IMR-90 (cell line): Measurements from ENCODE around the gene NSMCE3. TPM values are rescaled to one million over a fixed set of nuclear protein-coding genes. Genes with fewer than 3 reads are reported as not detected.

Experiments used
- ATAC-seq: fragments of 200-7000 bp; cut with Tn5 transposase; 2 replicates; pipeline ENCODE4 v1.9.1; 2020; ENCODE audit warnings: low read depth, mild to moderate bottlenecking, moderate library complexity
- BruUV-seq: library from RNA; stranded (reverse); fragments of 400-500 nt; replicated peaks from 2 replicates; lab custom pipeline; 2021; lab: Mats Ljungman, UMichigan
- CTCF ChIA-PET: fragments of 300-600 bp; formaldehyde crosslinking; extraction: SDS; loops from one replicate; lab custom pipeline; 2021; ENCODE audit warnings: antibody characterized with exemption; lab: Yijun Ruan, JAX
- POLR2A ChIA-PET: fragments of 300-600 bp; sonication (Branson Sonifier 250); formaldehyde crosslinking; loops from one replicate; lab custom pipeline; 2022; ENCODE audit warnings: antibody characterized with exemption; ENCODE audit not compliant: unreplicated experiment; lab: Charles Lee
- DNase-seq: peaks from one replicate; pipeline ENCODE4 v3.0.0; 2013
- H2AFZ ChIP-seq: replicated peaks from 2 replicates; pipeline ENCODE3; 2013; ENCODE audit warnings: low read length, mild to moderate bottlenecking; ENCODE audit not compliant: poor library complexity
- H2AK5ac ChIP-seq: 2 replicates; pipeline ENCODE4 v1.6.1; 2013; ENCODE audit warnings: low read depth, low read length, inconsistent platforms
- H2AK9ac ChIP-seq: replicated peaks from 2 replicates; pipeline ENCODE3; 2013; ENCODE audit warnings: mild to moderate bottlenecking, low read depth, low read length, moderate library complexity; ENCODE audit not compliant: poor library complexity
- H2BK120ac ChIP-seq: 2 replicates; pipeline ENCODE4 v1.6.1; 2013; ENCODE audit warnings: low read depth, low read length, inconsistent platforms
- H2BK15ac ChIP-seq: 3 replicates; pipeline ENCODE4 v1.6.1; 2013; ENCODE audit warnings: low read depth, low read length, inconsistent platforms
- H2BK20ac ChIP-seq: 2 replicates; pipeline ENCODE4 v1.6.1; 2013; ENCODE audit warnings: low read depth, mild to moderate bottlenecking, inconsistent platforms, low read length, moderate library complexity
- H2BK5ac ChIP-seq: 2 replicates; pipeline ENCODE4 v1.6.1; 2013; ENCODE audit warnings: mild to moderate bottlenecking, low read depth, low read length, inconsistent platforms; ENCODE audit not compliant: poor library complexity, severe bottlenecking
- H3K14ac ChIP-seq: replicated peaks from 2 replicates; pipeline ENCODE4 v1.6.1; 2013; ENCODE audit warnings: low read depth, low read length, inconsistent platforms
- H3K18ac ChIP-seq: 2 replicates; pipeline ENCODE4 v1.6.1; 2013; ENCODE audit warnings: low read depth, low read length, control low read depth
- H3K23ac ChIP-seq: 2 replicates; pipeline ENCODE4 v1.6.1; 2013; ENCODE audit warnings: low read depth, low read length, inconsistent platforms
- H3K27ac ChIP-seq: 2 replicates; pipeline ENCODE4 v1.5.1; 2013; ENCODE audit warnings: mild to moderate bottlenecking, control low read depth, low read length; ENCODE audit not compliant: insufficient read depth
- H3K27me3 ChIP-seq: 2 replicates; pipeline ENCODE4 v1.6.1; 2013; ENCODE audit warnings: low read length; ENCODE audit not compliant: control insufficient read depth, insufficient read depth
- H3K36me3 ChIP-seq: 2 replicates; pipeline ENCODE4 v1.6.1; 2013; ENCODE audit warnings: low read length, mixed read lengths; ENCODE audit not compliant: control insufficient read depth, insufficient read depth
- H3K4ac ChIP-seq: 2 replicates; pipeline ENCODE4 v1.6.1; 2013; ENCODE audit warnings: low read depth, low read length, inconsistent platforms
- H3K4me1 ChIP-seq: 2 replicates; pipeline ENCODE4 v1.6.1; 2013; ENCODE audit warnings: low read length, mixed read lengths; ENCODE audit not compliant: control insufficient read depth, insufficient read depth
- H3K4me2 ChIP-seq: 2 replicates; pipeline ENCODE4 v1.6.1; 2013; ENCODE audit warnings: low read depth, mild to moderate bottlenecking, control low read depth, low read length, moderate library complexity
- H3K4me3 ChIP-seq: 2 replicates; pipeline ENCODE4 v1.5.1; 2013; ENCODE audit warnings: low read depth, mild to moderate bottlenecking, control low read depth, low read length, moderate library complexity; ENCODE audit not compliant: insufficient read depth
- H3K56ac ChIP-seq: 2 replicates; pipeline ENCODE4 v1.6.1; 2013; ENCODE audit warnings: low read length, inconsistent platforms; ENCODE audit not compliant: insufficient read depth; ENCODE audit errors: extremely low read depth
- H3K79me1 ChIP-seq, 2 experiments: 2 replicates each; pipeline ENCODE4 v1.6.1; 2013; ENCODE audit warnings: low read length in 2 of 2, inconsistent platforms in 1 of 2, low read depth in 1 of 2
- H3K9ac ChIP-seq: 2 replicates; pipeline ENCODE4 v1.6.1; 2013; ENCODE audit warnings: low read depth, low read length, control low read depth
- H3K9me1 ChIP-seq: 2 replicates; pipeline ENCODE4 v1.6.1; 2013; ENCODE audit warnings: low read length, inconsistent platforms; ENCODE audit not compliant: insufficient read depth
- H3K9me3 ChIP-seq: 2 replicates; pipeline ENCODE4 v1.6.1; 2013; ENCODE audit warnings: low read length; ENCODE audit not compliant: control insufficient read depth, insufficient read depth
- H4K20me1 ChIP-seq: 2 replicates; pipeline ENCODE4 v1.6.1; 2013; ENCODE audit warnings: low read length, inconsistent platforms; ENCODE audit not compliant: insufficient read depth
- H4K5ac ChIP-seq: 2 replicates; pipeline ENCODE4 v1.6.1; 2013; ENCODE audit warnings: mild to moderate bottlenecking, low read depth, low read length, control low read depth
- H4K8ac ChIP-seq, 2 experiments: 2 replicates each; pipeline ENCODE4 v1.6.1; 2013; ENCODE audit warnings: low read depth in 2 of 2, low read length in 2 of 2, control low read depth in 1 of 2, inconsistent platforms in 1 of 2
- H4K91ac ChIP-seq: 2 replicates; pipeline ENCODE4 v1.6.1; 2013; ENCODE audit warnings: low read depth, low read length, inconsistent platforms; ENCODE audit not compliant: insufficient read depth
- BHLHE40 ChIP-seq: fragments of 150-350 bp; IDR thresholded peaks from 2 replicates; pipeline ENCODE4 v1.6.1; 2016; ENCODE audit warnings: mild to moderate bottlenecking, low read depth, low read length
- CEBPB ChIP-seq: IDR thresholded peaks from 2 replicates; pipeline ENCODE4 v1.6.1; 2012; ENCODE audit warnings: low read depth, low read length, improper control_type of control experiment
- CHD1 ChIP-seq: IDR thresholded peaks from 2 replicates; pipeline ENCODE4 v1.6.1; 2012; ENCODE audit warnings: low read depth, low read length, improper control_type of control experiment
- ELK1 ChIP-seq: fragments of 150-350 bp; IDR thresholded peaks from 2 replicates; pipeline ENCODE4 v1.6.1; 2016; ENCODE audit warnings: low read depth, mild to moderate bottlenecking, low read length, moderate library complexity, borderline replicate concordance
- MAFK ChIP-seq: IDR thresholded peaks from 2 replicates; pipeline ENCODE4 v1.6.1; 2012; ENCODE audit warnings: low read depth, low read length, improper control_type of control experiment
- MAZ ChIP-seq: IDR thresholded peaks from 2 replicates; pipeline ENCODE4 v1.6.1; 2012; ENCODE audit warnings: low read depth, mild to moderate bottlenecking, low read length, improper control_type of control experiment, moderate library complexity, borderline replicate concordance
- NFE2L2 ChIP-seq: fragments of 150-350 bp; IDR thresholded peaks from 2 replicates; pipeline ENCODE4 v1.6.1; 2016; ENCODE audit warnings: low read depth, mild to moderate bottlenecking, low read length
- POLR2A ChIP-seq: IDR thresholded peaks from 2 replicates; pipeline ENCODE4 v1.6.1; 2012; ENCODE audit warnings: mild to moderate bottlenecking, low read depth, low read length
- RAD21 ChIP-seq: IDR thresholded peaks from 2 replicates; pipeline ENCODE4 v1.6.1; 2012; ENCODE audit warnings: low read length, improper control_type of control experiment
- RCOR1 ChIP-seq: IDR thresholded peaks from 2 replicates; pipeline ENCODE4 v1.6.1; 2012; ENCODE audit warnings: mild to moderate bottlenecking, low read length, improper control_type of control experiment; ENCODE audit not compliant: insufficient replicate concordance
- SMC3 ChIP-seq: fragments of 150-350 bp; IDR thresholded peaks from 2 replicates; pipeline ENCODE4 v1.6.1; 2016; ENCODE audit warnings: low read depth, mild to moderate bottlenecking, antibody characterized with exemption, low read length, moderate library complexity
- WGBS, 2 experiments: methylation state at CpG; one replicate each; pipeline versions ENCODE4 v1.1.5 to v1.1.7; 2013; ENCODE audit warnings: missing lambda C conversion rate in 2 of 2; ENCODE audit not compliant: insufficient read length in 1 of 2; ENCODE audit errors: extremely low coverage in 2 of 2; 5-methylcytosine and 5-hydroxymethylcytosine counted together
- dilution Hi-C: fragments of 300-500 bp; cut with HindIII; formaldehyde crosslinking; loops from one replicate; pipeline ENCODE4 v1.14.3; 2018; ENCODE audit warnings: low sequenced_read_pairs; ENCODE audit not compliant: unreplicated experiment
- in situ Hi-C: fragments of 300-500 bp; cut with MboI; formaldehyde crosslinking; loops from 3 replicates; pipeline ENCODE4 v1.14.3; 2019; ENCODE audit warnings: low sequenced_read_pairs, inconsistent platforms, mixed read lengths
- intact Hi-C: fragments of 100-400 bp; cut with micrococcal nuclease; formaldehyde crosslinking; loops from 2 replicates; pipeline ENCODE4 v1.10.0; 2022
- polyA plus RNA-seq, 3 experiments: library from polyadenylated mRNA; depleted of rRNA; stranded (reverse); fragments of >200 nt; gene quantifications; 2 replicates each; pipeline ENCODE4 v1.2.3, GENCODE V29; 2012; ENCODE audit warnings: low replicate concordance in 1 of 3
- total RNA-seq: library from RNA; depleted of rRNA; stranded (reverse); fragments of >200 nt; gene quantifications from 2 replicates; pipeline ENCODE4 v1.2.3, GENCODE V29; 2012
- TF ChIP-seq, protein P1 (sequence below): conservative IDR thresholded peaks from 2 replicates; pipeline ENCODE4 v1.5.1; 2012; ENCODE audit warnings: mild to moderate bottlenecking, low read depth, low read length, improper control_type of control experiment
- TF ChIP-seq, protein P2 (sequence below): fragments of 150-350 bp; IDR thresholded peaks from 2 replicates; pipeline ENCODE4 v1.6.1; 2017; ENCODE audit warnings: mild to moderate bottlenecking, antibody characterized with exemption, low read length, low read depth

The NSMCE3 gene
- total and polyA plus RNA-seq, 2 of the 4 experiments (the other 2 are of a cell fraction) = 5.1 to 6.3 TPM

GRCh38 chr15:29299331-29299730 lies 29.7 kb upstream of the NSMCE3 start:
- intact Hi-C loops = no loop called here
- WGBS, 2 experiments = 41% methylated on average over 3 of the region's 3 CpGs; no CpG with 5 or more reads in 1 of the 2 experiments
- no peak overlapping the region for H3K27ac ChIP-seq

More at GRCh38 chr15:29299331-29299730, 29.7 kb upstream of the NSMCE3 start:
- no peak overlapping the region for H2BK20ac ChIP-seq
- no peak overlapping the region for H3K23ac ChIP-seq
- no peaks in the 10 kb centered on the region for H4K20me1 ChIP-seq
- H3K9me1 ChIP-seq = no peaks in the 10 kb centered on the region
- dilution Hi-C loops (no loop called here), in situ Hi-C loops (no loop called here)
- H2BK120ac ChIP-seq = no peak overlapping the region
- peaks cover 2% of the 10 kb centered on the region; the same call in 1 of the 2 replicates for H3K27me3 ChIP-seq
- no peak overlapping the region for H3K4me2 ChIP-seq
- ATAC-seq (no peak), DNase-seq (no peak)
- H3K36me3 ChIP-seq = no peaks in the 10 kb centered on the region
- ChIA-PET CTCF (no interaction called here), POLR2A (no interaction called here)
- H3K79me1 ChIP-seq = no peaks in the 10 kb centered on the region
- no peak for TF ChIP-seq POLR2A
- TF ChIP-seq CEBPB = no peak
- TF ChIP-seq SMC3 = no peak
- TF ChIP-seq RCOR1 = no peak
- no peak for TF ChIP-seq NFE2L2
- TF ChIP-seq ELK1 = no peak
- no peak for TF ChIP-seq BHLHE40
- TF ChIP-seq, protein P1, sequence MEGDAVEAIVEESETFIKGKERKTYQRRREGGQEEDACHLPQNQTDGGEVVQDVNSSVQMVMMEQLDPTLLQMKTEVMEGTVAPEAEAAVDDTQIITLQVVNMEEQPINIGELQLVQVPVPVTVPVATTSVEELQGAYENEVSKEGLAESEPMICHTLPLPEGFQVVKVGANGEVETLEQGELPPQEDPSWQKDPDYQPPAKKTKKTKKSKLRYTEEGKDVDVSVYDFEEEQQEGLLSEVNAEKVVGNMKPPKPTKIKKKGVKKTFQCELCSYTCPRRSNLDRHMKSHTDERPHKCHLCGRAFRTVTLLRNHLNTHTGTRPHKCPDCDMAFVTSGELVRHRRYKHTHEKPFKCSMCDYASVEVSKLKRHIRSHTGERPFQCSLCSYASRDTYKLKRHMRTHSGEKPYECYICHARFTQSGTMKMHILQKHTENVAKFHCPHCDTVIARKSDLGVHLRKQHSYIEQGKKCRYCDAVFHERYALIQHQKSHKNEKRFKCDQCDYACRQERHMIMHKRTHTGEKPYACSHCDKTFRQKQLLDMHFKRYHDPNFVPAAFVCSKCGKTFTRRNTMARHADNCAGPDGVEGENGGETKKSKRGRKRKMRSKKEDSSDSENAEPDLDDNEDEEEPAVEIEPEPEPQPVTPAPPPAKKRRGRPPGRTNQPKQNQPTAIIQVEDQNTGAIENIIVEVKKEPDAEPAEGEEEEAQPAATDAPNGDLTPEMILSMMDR = no peak
- TF ChIP-seq CHD1 = no peak
- no peak for TF ChIP-seq MAFK
- TF ChIP-seq, protein P2, sequence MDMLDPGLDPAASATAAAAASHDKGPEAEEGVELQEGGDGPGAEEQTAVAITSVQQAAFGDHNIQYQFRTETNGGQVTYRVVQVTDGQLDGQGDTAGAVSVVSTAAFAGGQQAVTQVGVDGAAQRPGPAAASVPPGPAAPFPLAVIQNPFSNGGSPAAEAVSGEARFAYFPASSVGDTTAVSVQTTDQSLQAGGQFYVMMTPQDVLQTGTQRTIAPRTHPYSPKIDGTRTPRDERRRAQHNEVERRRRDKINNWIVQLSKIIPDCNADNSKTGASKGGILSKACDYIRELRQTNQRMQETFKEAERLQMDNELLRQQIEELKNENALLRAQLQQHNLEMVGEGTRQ = no peak
- TF ChIP-seq RAD21 = no peak
- no peak for TF ChIP-seq MAZ
- no peak overlapping the region for H3K14ac ChIP-seq
- H2BK5ac ChIP-seq = no peak overlapping the region
- no peaks in the 10 kb centered on the region for H3K9me3 ChIP-seq
- H3K4me1 ChIP-seq = no peaks in the 10 kb centered on the region
- no peak overlapping the region for H2AK5ac ChIP-seq
- no peak overlapping the region for H3K4ac ChIP-seq
- no TSS peak for BruUV-seq
- no peak overlapping the region for H3K18ac ChIP-seq
- no peak overlapping the region for H4K91ac ChIP-seq
- no peak overlapping the region for H3K9ac ChIP-seq
- H2BK15ac ChIP-seq = no peak overlapping the region
- H3K56ac ChIP-seq = no peak overlapping the region
- no peak overlapping the region for H4K5ac ChIP-seq
- H2AFZ ChIP-seq = no peak overlapping the region
- H2AK9ac ChIP-seq = no peak overlapping the region
- no peak overlapping the region for H3K4me3 ChIP-seq
- H4K8ac ChIP-seq = no peak overlapping the region
